Uterus (tissue), 4 donors: ENCODE results near the gene RNH1. TPM values are rescaled to one million over a fixed set of nuclear protein-coding genes. Genes with fewer than 3 reads are reported as not detected.

Experiments used
- DNase-seq, 2 donors: peaks; one replicate each; pipeline ENCODE4 v3.0.0-alpha.2; 2019 to 2020
- H3K27ac ChIP-seq, 2 donors: fragments of 200-600 bp; sonication (generic); 1 replicate in 1 of 2; 2 replicates in 1 of 2; pipeline ENCODE4 v1.5.1; 2016 to 2018
- H3K27me3 ChIP-seq, 2 donors: fragments of 200-600 bp; sonication (generic); one replicate each; pipeline ENCODE4 v1.5.1; 2018 to 2019; ENCODE audit warnings: control low read depth in 1 of 2
- H3K36me3 ChIP-seq, 2 donors: fragments of 200-600 bp; sonication (generic); one replicate each; pipeline ENCODE4 v1.5.1; 2019; ENCODE audit warnings: control low read depth in 1 of 2
- H3K4me1 ChIP-seq, 2 donors: fragments of 200-600 bp; sonication (generic); one replicate each; pipeline ENCODE4 v1.5.1; 2018 to 2019; ENCODE audit warnings: control low read depth in 1 of 2
- H3K4me3 ChIP-seq, 2 donors: fragments of 200-600 bp; sonication (generic); 1 replicate in 1 of 2; 2 replicates in 1 of 2; pipeline ENCODE4 v1.5.1; 2018 to 2019; ENCODE audit warnings: mild to moderate bottlenecking in 1 of 2
- H3K9me3 ChIP-seq, 2 donors: fragments of 200-600 bp; sonication (generic); one replicate each; pipeline ENCODE4 v1.5.1; 2019; ENCODE audit warnings: control low read depth in 1 of 2
- CTCF ChIP-seq, 4 experiments: fragments of 200-600 bp in 2 of 4; fragments of 450-650 bp in 2 of 4; sonication (generic) in 2 of 4; IDR thresholded peaks; one replicate each; pipeline ENCODE4 v1.5.1; 2016 to 2019; ENCODE audit warnings: antibody characterized with exemption in 4 of 4, mild to moderate bottlenecking in 2 of 4, moderate library complexity in 1 of 4
- POLR2A ChIP-seq, 2 donors: fragments of 450-650 bp; IDR thresholded peaks; one replicate each; pipeline ENCODE4 v1.6.1; 2016; ENCODE audit warnings: antibody characterized with exemption in 2 of 2, mild to moderate bottlenecking in 1 of 2, moderate library complexity in 1 of 2
- intact Hi-C: fragments of 100-400 bp; cut with DNase I; formaldehyde crosslinking; loops from one replicate; pipeline ENCODE4 v1.15.1; 2023; ENCODE audit warnings: low total_unique reads
- total RNA-seq, 4 donors: library from RNA; depleted of rRNA in 3 of 4; stranded (reverse); fragments of >200 nt in 3 of 4; gene quantifications; one replicate each; pipeline versions ENCODE4 v1.1.0 to v1.2.4, GENCODE V29; 2014 to 2023
- donor health status: DM: yes; HTN: yes; CAD: no.

The RNH1 gene
- total RNA-seq, 4 donors from 2014 or later, result 111 to 175 (median 142) TPM

GRCh38 chr11:553988-554340 is 46.9 kb upstream of the RNH1 start:
- Histone ChIP-seq H3K27ac (no peak overlapping the region), H3K9me3 (no peaks in the 10 kb centered on the region), H3K4me3 (no peak overlapping the region), H3K27me3 (peaks cover 27 to 29% of the 10 kb centered on the region in 2 donors), H3K4me1 (peaks cover 0 to 16% of the 10 kb centered on the region in 2 donors), H3K36me3 (no peaks in the 10 kb centered on the region)
- intact Hi-C loops, result no loop called here
- no peak for TF ChIP-seq POLR2A (IDR thresholded peaks at IDR 0.05)
- TF ChIP-seq CTCF (IDR thresholded peaks at IDR 0.05), result no peak
- DNase-seq, result no peak

GRCh38 chr11:553083-553987 is 46.3 kb upstream of the RNH1 start:
- TF ChIP-seq CTCF (IDR thresholded peaks at IDR 0.05), result no peak
- no peak for TF ChIP-seq POLR2A (IDR thresholded peaks at IDR 0.05)
- H3K4me1 ChIP-seq, result peaks cover 0 to 16% of the 10 kb centered on the region in 2 donors
- no peaks in the 10 kb centered on the region for H3K9me3 ChIP-seq
- H3K27ac ChIP-seq, result no peak overlapping the region
- H3K4me3 ChIP-seq, result no peak overlapping the region
- H3K27me3 ChIP-seq, result peaks cover 27 to 29% of the 10 kb centered on the region in 2 donors
- intact Hi-C loops, result no loop called here
- DNase-seq, result no peak
- no peaks in the 10 kb centered on the region for H3K36me3 ChIP-seq

GRCh38 chr11:551596-551995 is 44.6 kb upstream of the RNH1 start:
- Histone ChIP-seq H3K4me3 (no peak overlapping the region), H3K9me3 (no peaks in the 10 kb centered on the region), H3K36me3 (no peaks in the 10 kb centered on the region), H3K27me3 (peaks cover 27 to 29% of the 10 kb centered on the region in 2 donors), H3K4me1 (peaks cover 0 to 16% of the 10 kb centered on the region in 2 donors), H3K27ac (no peak overlapping the region)
- DNase-seq, result no peak
- intact Hi-C loops, result no loop called here
- no peak for TF ChIP-seq CTCF (IDR thresholded peaks at IDR 0.05)
- TF ChIP-seq POLR2A (IDR thresholded peaks at IDR 0.05), result no peak

GRCh38 chr11:551131-551530 is 44.1 kb upstream of the RNH1 start:
- Histone ChIP-seq H3K27me3 (peaks cover 27 to 29% of the 10 kb centered on the region in 2 donors), H3K27ac (no peak overlapping the region), H3K4me3 (no peak overlapping the region), H3K9me3 (no peaks in the 10 kb centered on the region), H3K36me3 (no peaks in the 10 kb centered on the region), H3K4me1 (peaks cover 0 to 16% of the 10 kb centered on the region in 2 donors)
- no peak for DNase-seq
- TF ChIP-seq POLR2A (IDR thresholded peaks at IDR 0.05) (no peak), CTCF (IDR thresholded peaks at IDR 0.05) (no peak)
- intact Hi-C loops, result no loop called here

GRCh38 chr11:550746-551085 is 43.7 kb upstream of the RNH1 start:
- Histone ChIP-seq H3K4me3 (no peak overlapping the region), H3K9me3 (no peaks in the 10 kb centered on the region), H3K27me3 (peaks cover 27 to 29% of the 10 kb centered on the region in 2 donors), H3K27ac (no peak overlapping the region), H3K4me1 (peaks cover 0 to 12% of the 10 kb centered on the region in 2 donors), H3K36me3 (no peaks in the 10 kb centered on the region)
- TF ChIP-seq POLR2A (IDR thresholded peaks at IDR 0.05) (no peak), CTCF (IDR thresholded peaks at IDR 0.05) (no peak)
- DNase-seq, result no peak
- intact Hi-C loops, result no loop called here
